Astrocyte of the cerebellum (primary cell): ENCODE measurements around the gene PRMT1.

Experiments used
- DNase-seq: peaks from one replicate; pipeline ENCODE4 v3.0.0-alpha.2; 2011; ENCODE audit warnings: low read depth
- H3K4me3 ChIP-seq: 2 replicates; pipeline ENCODE4 v1.5.1; 2011; ENCODE audit warnings: mild to moderate bottlenecking, low read depth, low read length, moderate library complexity
- CTCF ChIP-seq: IDR thresholded peaks from 2 replicates; pipeline ENCODE4 v1.5.1; 2012; ENCODE audit warnings: low read length, low read depth, moderate library complexity, mild to moderate bottlenecking; ENCODE audit errors: missing control alignments
- in situ Hi-C: cut with HindIII; loops from 2 replicates; pipeline ENCODE4 v1.10.0; 2017; ENCODE audit warnings: low sequenced_read_pairs

Gene PRMT1

DNA sequence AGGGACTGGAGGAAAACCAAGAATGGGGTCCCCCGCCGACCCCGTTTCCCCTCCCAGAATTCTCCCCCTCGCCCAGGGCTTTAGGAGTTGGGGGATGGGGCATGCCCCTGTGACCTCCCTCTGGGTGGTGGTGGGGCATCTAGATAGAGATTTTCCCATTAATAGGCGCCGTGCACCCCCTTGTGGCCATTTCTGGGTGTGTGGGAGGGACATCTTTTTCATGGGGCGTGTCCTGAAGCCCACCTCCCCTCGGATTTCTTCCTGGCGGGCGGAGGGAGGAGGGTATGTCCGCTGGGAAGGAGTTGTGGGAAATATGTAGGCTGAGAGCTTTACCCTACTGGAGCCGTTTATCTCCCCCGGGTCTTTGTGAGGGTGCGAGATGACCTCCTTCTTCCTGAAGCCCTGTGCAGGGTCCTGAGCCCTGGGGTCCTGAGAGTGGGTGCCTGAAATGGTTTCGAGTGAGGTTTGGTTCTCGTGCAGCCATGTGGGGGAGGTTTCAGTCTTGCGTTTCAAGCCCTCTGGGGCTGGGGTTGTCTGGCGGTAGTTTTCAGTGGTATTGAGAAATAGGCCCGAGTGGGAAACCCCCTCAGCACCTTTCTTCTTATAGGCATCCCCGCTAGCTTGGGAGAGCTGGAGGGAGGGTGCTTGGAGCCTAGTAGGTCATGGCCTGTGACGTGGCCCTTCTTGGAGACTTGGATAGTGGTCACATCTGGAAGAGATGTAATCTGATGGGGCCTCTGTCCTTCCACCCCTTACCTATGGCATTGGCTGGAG is 1.0 kb downstream of the PRMT1 start:
- peak overlapping the region; percentile 99 for H3K4me3 ChIP-seq
- TF ChIP-seq CTCF, result peak; percentile 71
- in situ Hi-C loops, result no loop called here
- no peak for DNase-seq

DNA sequence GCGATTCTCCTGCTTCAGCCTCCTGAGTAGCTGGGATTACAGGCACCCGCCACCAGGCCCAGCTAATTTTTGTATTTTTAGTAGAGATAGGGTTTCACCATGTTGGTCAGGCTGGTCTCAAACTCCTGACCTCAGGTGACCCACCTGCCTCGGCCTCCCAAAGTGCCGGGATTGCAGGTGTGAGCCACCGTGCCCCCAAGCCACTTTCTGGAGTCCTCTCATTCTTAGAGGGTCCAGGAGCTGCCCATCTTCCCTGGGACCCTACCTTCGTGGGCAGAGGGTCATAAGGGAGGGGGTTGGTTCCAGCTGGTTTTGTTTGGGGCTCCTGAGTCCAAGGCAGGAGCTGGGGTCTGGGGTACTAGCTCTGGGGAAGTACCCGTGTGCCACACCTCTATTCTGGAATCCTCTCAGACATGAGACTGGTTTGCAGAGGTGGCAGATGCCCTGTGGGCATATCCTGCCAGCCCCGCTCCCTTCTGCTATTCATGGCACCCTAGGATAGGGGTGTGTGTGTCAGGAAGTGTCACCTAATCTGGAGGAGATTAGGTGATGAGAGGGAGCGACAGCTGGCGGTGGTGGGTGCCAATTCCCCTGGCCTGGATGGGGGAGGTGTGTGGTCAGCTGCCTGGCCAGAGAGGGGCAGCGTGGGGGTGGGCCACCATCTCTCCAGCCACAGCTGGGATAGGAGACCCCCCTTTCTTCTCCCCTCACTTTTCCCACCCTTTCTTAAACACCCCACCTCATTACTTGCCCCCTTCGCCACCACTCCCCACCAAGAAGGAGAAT is 2.1 kb downstream of the PRMT1 start:
- in situ Hi-C loops, result no loop called here
- no peak for DNase-seq
- no peak for TF ChIP-seq CTCF
- no peak overlapping the region for H3K4me3 ChIP-seq

DNA sequence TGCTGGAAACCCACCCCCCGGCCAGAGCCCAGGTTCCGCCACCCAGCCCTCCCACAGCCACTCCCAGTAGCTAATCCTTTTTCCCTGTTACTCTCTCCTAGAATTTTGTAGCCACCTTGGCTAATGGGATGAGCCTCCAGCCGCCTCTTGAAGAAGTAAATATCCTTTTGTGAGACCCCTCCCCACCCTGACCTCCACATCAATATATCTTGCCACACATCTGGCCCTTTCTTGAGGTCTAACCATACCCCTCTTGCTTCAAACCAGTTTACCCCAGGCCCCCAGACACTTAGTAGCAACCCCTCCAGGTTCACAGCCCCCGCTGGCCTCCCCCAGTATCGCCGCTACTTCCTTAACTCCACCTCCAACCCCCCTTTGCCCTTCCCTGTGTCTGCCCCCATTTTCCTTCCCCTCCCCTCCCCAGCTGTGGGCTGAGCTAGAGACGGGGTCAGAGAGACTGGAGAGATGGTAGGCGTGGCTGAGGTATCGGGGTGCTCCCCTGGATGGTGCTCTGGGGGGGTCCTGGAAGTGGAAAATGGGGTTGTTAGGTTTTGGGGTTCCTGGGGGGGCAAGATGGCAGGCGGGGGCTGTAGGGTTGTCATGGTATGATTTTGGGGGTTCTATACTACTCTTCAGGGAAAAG is 2.8 kb downstream of the PRMT1 start:
- peak overlapping the region; percentile 14 for H3K4me3 ChIP-seq
- in situ Hi-C loops, result no loop called here
- no peak for DNase-seq
- TF ChIP-seq CTCF, result no peak

DNA sequence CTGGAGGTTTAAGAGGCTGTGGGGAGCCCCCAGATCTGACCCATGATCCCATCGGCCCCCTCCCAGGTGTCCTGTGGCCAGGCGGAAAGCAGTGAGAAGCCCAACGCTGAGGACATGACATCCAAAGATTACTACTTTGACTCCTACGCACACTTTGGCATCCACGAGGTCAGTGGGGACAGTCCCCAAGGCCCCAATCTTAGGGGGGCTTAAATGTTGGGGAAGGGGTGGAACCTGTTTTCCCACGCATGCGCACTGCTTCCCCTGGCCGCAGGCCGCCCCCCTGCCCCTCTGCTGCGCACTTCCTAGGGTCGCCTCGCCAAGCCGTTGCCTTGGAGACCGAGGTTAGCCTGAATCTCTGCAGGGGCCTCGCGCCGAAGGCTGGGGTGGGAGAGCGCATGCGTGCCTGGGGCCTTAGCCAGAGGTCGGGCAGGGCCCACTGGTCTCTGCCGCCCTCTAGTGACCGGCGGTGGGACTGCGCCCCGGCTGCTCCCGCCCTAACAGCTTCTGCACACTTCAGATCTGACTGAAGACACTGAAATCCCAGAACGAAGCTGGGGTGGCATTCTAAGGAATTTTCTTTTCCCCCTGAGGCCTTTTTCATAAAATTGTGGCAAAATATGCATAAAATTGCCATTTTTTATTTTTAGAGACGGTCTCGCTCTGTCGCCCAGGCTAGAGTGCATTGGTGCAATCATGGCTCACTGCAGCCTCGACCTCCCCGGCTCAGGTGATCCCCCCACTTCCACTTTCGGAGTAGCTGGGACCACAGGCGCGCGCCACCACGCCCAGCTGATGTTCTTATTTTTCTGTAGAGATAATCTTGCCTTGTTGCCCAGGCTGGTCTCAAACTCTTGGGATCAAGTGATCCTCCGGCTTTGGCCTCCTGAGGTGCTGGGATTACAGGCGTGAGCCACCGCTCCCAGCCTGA is 3.6 kb downstream of the PRMT1 start:
- peak; percentile 100 for TF ChIP-seq CTCF
- H3K4me3 ChIP-seq, result peak overlapping the region; percentile 14
- in situ Hi-C loops, result no loop called here
- DNase-seq, result peak; percentile 67

GRCh38 chr19:49681830-49682229 is 4.8 kb downstream of the PRMT1 start:
- H3K4me3 ChIP-seq, result no peak overlapping the region
- in situ Hi-C loops, result no loop called here
- no peak for TF ChIP-seq CTCF
- no peak for DNase-seq

DNA sequence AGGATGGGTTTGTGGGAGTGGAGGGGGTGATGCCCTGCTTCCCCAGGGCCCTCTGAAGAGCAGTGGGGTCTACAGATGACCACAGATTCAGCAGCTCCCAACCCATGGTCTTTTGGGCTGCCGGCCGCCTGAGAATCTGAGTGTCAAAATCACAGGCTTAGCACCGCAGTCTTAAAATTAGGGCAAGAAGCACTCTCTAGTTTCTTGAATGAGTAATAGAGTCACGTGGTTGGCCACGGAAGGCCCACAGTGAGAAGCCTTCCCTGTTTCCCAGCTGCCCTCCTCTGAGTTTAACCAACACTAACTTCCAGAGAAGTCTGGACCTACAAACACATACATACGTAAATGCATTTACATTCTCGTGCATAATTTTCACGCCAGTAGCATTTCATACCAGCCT is 5.2 kb downstream of the PRMT1 start:
- H3K4me3 ChIP-seq, result no peak overlapping the region
- in situ Hi-C loops, result no loop called here
- no peak for DNase-seq
- TF ChIP-seq CTCF, result no peak
